Nephron progenitor cell (in vitro differentiated cells): ENCODE data around the gene OR5AU1.

Source experiments
- DNase-seq: peaks from one replicate; pipeline ENCODE4 v3.0.0; 2021
- H3K27ac Mint-ChIP-seq: 2 replicates; pipeline ENCODE4 v1.8.0; 2021; ENCODE audit warnings: mild to moderate bottlenecking, moderate library complexity, mixed read lengths
- H3K27me3 Mint-ChIP-seq: 2 replicates; pipeline ENCODE4 v1.8.0; 2021; ENCODE audit warnings: mild to moderate bottlenecking, low read depth, mixed read lengths; ENCODE audit not compliant: poor library complexity
- H3K36me3 Mint-ChIP-seq: 2 replicates; pipeline ENCODE4 v1.8.0; 2021; ENCODE audit warnings: low read depth, mixed read lengths
- H3K4me1 Mint-ChIP-seq: 2 replicates; pipeline ENCODE4 v1.8.0; 2021; ENCODE audit warnings: mixed read lengths
- H3K4me3 Mint-ChIP-seq: 2 replicates; pipeline ENCODE4 v1.8.0; 2021; ENCODE audit warnings: mild to moderate bottlenecking, moderate library complexity, mixed read lengths
- H3K9me3 Mint-ChIP-seq: 2 replicates; pipeline ENCODE4 v1.8.0; 2021; ENCODE audit warnings: mild to moderate bottlenecking, moderate library complexity, mixed read lengths
- TF ChIP-seq, protein P1 (sequence below): fragments of 200-600 bp; sonication (generic); IDR thresholded peaks from 2 replicates; pipeline ENCODE4 v1.5.0; 2021; ENCODE audit warnings: antibody characterized with exemption

The OR5AU1 gene

DNA sequence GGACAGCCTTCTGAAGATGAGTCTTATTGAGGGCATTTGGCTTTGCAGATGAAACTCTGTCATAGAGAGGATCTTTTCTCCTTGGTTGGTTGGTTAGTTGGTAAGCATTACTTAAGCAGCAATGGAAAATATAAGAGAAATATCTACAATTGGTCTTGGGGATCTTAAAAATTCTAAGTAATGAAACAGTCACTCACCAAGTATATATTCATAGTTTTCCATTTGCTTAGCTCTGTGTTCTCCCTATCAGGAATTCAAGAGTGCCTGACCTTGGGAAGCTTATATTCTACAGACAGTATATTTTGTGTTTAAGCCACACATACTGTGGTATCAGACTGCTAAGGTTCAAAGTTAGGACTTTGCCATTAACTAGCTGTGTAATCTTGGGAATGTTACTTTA, at the start of gene OR5AU1:
Gene OR5AU1, minus strand, starts transcription at position 101 of the 400 bp plus-strand sequence. CDS start 191 bp downstream, outside the sequence.
- peaks cover 36% of the 10 kb centered on the region for H3K27me3 Mint-ChIP-seq
- no peak for DNase-seq
- no peaks in the 10 kb centered on the region for H3K4me1 Mint-ChIP-seq
- no peak within 1 kb of the TSS for H3K4me3 Mint-ChIP-seq
- H3K9me3 Mint-ChIP-seq: peaks cover 3% of the 10 kb centered on the region
- TF ChIP-seq, protein P1, sequence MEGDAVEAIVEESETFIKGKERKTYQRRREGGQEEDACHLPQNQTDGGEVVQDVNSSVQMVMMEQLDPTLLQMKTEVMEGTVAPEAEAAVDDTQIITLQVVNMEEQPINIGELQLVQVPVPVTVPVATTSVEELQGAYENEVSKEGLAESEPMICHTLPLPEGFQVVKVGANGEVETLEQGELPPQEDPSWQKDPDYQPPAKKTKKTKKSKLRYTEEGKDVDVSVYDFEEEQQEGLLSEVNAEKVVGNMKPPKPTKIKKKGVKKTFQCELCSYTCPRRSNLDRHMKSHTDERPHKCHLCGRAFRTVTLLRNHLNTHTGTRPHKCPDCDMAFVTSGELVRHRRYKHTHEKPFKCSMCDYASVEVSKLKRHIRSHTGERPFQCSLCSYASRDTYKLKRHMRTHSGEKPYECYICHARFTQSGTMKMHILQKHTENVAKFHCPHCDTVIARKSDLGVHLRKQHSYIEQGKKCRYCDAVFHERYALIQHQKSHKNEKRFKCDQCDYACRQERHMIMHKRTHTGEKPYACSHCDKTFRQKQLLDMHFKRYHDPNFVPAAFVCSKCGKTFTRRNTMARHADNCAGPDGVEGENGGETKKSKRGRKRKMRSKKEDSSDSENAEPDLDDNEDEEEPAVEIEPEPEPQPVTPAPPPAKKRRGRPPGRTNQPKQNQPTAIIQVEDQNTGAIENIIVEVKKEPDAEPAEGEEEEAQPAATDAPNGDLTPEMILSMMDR: no peak
- no peaks in the 10 kb centered on the region for H3K36me3 Mint-ChIP-seq
- no peak within 1 kb of the TSS for H3K27ac Mint-ChIP-seq

DNA sequence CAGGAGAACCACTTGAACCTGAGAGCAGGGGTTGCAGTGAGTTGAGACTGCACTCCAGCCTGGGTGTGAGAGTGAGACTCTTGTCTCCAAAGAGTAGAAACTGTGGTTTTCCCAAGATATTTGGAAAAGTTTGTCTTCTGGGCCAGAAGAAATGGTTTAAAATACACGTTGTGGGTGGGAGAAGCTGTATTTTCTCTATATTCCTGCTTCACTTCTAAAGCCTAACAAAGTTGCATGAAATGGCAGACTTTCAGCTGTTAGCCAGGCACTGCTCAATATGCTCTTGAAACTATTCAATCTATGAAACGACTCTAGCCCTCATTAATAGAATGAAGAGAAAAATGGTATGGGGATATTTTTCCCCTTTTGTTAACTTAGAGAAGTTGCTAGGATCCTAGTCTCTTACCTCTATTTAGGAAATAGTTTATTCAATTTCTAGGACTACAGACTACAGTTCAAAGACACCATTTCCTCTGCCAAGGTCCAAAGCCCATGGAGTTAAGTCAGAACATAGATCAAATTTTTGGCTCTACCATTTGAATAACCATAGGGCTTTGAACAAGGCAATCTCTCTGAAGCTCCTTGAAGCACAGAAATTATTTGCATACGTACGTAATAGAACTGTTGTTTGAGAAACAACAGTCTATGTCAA, 49.3 kb upstream of the OR5AU1 start:
- TF ChIP-seq, protein P1: no peak
- Mint-ChIP-seq H3K36me3 (peaks cover 74% of the 10 kb centered on the region), H3K27me3 (peaks cover 2% of the 10 kb centered on the region), H3K4me1 (peaks cover 15% of the 10 kb centered on the region), H3K4me3 (no peak overlapping the region), H3K27ac (peak overlapping the region; percentile 71), H3K9me3 (no peaks in the 10 kb centered on the region)
- no peak for DNase-seq

DNA sequence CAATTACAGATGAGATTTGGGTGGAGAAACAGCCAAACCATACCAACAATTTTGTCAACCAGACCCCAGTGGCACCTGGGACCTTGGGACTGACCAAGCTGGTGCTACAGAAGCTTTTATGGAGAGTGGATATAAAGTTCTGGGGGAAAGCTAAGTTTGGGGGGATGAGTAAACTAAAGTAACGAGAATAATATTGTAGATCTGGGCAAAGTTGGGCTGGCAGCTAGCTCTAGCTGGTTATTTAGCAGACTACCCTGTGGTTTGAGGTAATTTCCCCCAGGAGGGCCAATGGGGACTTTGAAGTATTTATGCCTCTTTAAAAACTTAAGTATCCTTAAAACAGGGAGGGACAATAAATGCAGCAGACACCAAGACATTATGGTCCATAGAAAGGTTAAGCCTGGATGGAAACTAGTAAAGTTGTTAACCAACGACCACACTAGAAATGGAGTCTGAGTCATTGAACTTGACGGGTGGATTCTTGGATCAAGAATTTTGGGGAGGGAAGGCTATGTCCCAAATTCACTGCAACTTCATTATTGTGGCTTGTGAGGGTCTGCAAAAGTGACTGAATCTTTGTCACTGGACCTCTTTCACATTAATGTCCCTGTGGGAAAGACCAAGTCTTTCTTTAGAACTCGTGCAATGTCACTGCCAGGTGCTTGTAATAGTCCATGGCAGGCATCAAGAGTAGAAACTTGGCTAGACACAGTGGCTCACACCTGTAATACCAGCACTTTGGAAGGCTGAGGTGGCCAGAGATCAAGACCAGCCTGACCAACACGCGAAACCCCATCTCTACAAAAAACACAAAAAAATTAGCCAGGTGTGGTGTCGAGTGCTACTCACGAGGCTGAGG, 48.5 kb upstream of the OR5AU1 start:
- no peak for DNase-seq
- peak overlapping the region; percentile 93 for H3K27ac Mint-ChIP-seq
- H3K36me3 Mint-ChIP-seq: peaks cover 67% of the 10 kb centered on the region
- peaks cover 15% of the 10 kb centered on the region for H3K4me1 Mint-ChIP-seq
- peaks cover 2% of the 10 kb centered on the region for H3K27me3 Mint-ChIP-seq
- H3K4me3 Mint-ChIP-seq: no peak overlapping the region
- TF ChIP-seq, protein P1: no peak
- no peaks in the 10 kb centered on the region for H3K9me3 Mint-ChIP-seq

DNA sequence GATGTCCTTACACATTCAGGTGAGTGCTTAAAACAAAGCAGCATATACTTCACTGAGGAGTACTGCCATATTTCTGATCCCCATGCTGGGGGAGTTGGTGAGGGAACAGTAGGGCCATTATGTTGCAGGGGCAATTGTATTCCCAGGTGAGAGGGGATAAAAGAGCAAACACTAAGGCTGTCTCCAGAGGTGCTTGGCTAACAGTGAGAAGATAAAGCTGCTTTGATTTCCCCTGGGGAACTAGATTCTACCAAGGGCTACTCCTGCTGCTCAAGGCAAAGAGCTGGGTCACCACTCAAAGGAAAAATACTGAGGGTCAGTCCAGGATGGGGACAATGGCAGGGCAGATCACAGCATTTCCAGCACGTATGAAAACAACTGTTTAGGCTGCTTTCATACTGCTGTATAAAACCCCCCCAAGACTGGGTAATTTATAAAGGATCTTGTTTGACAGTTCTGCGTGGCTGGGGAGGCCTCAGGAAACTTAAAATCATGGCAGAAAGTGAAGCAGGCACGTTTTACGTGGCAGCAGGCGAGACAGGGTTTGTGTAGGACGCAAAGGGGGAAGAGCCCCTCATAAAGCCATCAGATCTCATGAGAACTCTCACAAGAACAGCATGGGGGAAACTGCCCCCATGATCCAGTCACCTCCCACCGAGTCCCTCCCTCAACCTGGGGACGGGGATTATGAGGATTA, 47.8 kb upstream of the OR5AU1 start:
- TF ChIP-seq, protein P1: no peak
- H3K4me3 Mint-ChIP-seq: no peak overlapping the region
- peaks cover 15% of the 10 kb centered on the region for H3K4me1 Mint-ChIP-seq
- H3K27ac Mint-ChIP-seq: peak overlapping the region; percentile 93
- peaks cover 2% of the 10 kb centered on the region for H3K27me3 Mint-ChIP-seq
- DNase-seq: no peak
- no peaks in the 10 kb centered on the region for H3K9me3 Mint-ChIP-seq
- peaks cover 62% of the 10 kb centered on the region for H3K36me3 Mint-ChIP-seq

DNA sequence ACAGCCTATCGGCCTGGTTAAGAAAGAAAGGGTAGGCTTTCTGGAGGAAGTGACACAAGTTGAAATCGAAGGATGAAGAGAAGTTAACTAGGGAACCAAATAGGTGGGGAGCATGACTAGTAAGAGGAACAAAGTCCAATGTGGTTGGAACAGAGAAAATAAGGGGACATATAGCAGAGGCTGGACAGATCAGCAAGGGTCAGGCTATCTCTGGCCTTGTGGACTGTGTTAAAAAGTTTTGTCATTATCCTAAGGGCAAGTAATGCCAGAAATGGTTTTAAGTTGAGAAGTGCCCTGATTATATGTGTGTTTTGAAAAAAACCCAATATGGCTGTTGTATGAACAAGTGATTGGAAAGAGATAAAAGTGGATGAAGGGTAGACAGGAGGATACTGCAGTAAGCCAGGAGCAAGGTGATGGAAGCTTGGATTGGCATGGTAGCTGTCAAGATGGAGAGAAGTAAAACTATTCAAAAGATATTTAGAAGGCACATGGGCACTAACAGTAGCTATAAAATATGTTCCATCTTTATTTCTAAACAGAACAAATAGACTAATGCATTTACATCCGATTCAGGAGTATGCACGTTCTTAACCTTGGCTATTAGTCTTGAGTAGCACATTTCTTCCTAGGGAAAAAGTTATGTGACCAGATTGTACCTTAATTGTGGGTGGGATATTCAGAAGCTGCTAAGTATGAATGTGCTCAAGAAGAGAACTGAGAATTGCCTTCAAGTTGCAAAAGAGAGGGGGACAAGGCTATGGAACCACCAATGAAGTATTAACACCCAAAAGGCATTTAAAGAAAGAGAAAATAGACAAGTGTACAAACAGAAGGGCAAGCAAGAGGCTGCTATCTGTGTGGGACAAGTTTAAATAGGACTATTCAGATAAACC, 46.8 kb upstream of the OR5AU1 start:
- peak overlapping the region; percentile 93 for H3K27ac Mint-ChIP-seq
- peaks cover 4% of the 10 kb centered on the region for H3K9me3 Mint-ChIP-seq
- no peak overlapping the region for H3K4me3 Mint-ChIP-seq
- peaks cover 53% of the 10 kb centered on the region for H3K36me3 Mint-ChIP-seq
- no peak for DNase-seq
- peaks cover 15% of the 10 kb centered on the region for H3K4me1 Mint-ChIP-seq
- H3K27me3 Mint-ChIP-seq: peaks cover 2% of the 10 kb centered on the region
- TF ChIP-seq, protein P1: no peak
